Measurements from ENCODE around the gene CHEK1.
A peak's percentile ranks its signal among the peaks of the same experiment; 100 is the strongest.
"Not testable (repeated sequence)": the region's sequence is repeated elsewhere in the genome, so short reads cannot be mapped to it uniquely, and the experiment has no call there.

Gene CHEK1

DNA sequence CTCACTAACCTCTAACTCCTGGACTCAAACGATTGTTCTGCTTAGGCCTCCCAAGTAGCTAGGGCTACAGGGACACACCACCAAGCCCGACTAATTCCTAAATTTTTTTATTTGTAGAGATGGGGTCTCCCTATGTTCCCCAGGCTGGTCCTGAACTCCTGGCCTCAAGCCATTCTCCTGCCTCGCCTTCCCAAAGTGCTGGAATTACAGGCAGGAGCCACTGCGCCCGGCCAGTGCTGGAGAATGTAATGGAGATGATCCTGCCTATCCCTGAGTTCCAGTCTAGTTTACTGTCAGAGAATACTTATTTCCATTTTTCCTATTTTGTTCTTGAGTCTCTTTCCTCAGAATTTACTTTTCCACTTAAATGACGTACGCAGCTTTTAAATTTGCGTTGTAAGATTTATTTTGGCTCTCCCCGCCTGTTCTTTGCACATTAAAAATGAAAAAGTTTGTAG is at the start of gene CHEK1:
TSS of gene CHEK1 (plus strand) at position 408 of the 458 bp plus-strand sequence. CDS start 1,606 bp downstream, outside the sequence.
- Histone ChIP-seq H3K4me1 (ENCODE audit: control insufficient read depth, insufficient read depth, low read length) (peaks cover 24% of the 10 kb centered on the region), H3K4me3 (ENCODE audit: low read length) (peak within 1 kb of the TSS; percentile 83), H3K9ac (ENCODE audit: low read length) (peak within 1 kb of the TSS; percentile 97), H3K9me3 (ENCODE audit: control insufficient read depth, low read length) (no peaks in the 10 kb centered on the region), H3K27me3 (replicated peaks; ENCODE audit: control insufficient read depth, insufficient read depth, low read length) (no peaks in the 10 kb centered on the region), H3K36me3 (ENCODE audit: control insufficient read depth, insufficient read depth, low read length, severe bottlenecking) (peaks cover 21% of the 10 kb centered on the region)
- no peak for DNase-seq (ENCODE audit: low read depth)

GRCh38 chr11:125577181-125577580 is 47.8 kb upstream of the CHEK1 start:
- not testable (repeated sequence) for H3K9ac ChIP-seq (ENCODE audit: low read length); H3K27me3 ChIP-seq (replicated peaks; ENCODE audit: control insufficient read depth, insufficient read depth, low read length); H3K9me3 ChIP-seq (ENCODE audit: control insufficient read depth, low read length); DNase-seq (ENCODE audit: low read depth); H3K4me3 ChIP-seq (ENCODE audit: low read length); H3K4me1 ChIP-seq (ENCODE audit: control insufficient read depth, insufficient read depth, low read length)
- H3K36me3 ChIP-seq (ENCODE audit: control insufficient read depth, insufficient read depth, low read length, severe bottlenecking): peaks cover 96% of the 10 kb centered on the region

DNA sequence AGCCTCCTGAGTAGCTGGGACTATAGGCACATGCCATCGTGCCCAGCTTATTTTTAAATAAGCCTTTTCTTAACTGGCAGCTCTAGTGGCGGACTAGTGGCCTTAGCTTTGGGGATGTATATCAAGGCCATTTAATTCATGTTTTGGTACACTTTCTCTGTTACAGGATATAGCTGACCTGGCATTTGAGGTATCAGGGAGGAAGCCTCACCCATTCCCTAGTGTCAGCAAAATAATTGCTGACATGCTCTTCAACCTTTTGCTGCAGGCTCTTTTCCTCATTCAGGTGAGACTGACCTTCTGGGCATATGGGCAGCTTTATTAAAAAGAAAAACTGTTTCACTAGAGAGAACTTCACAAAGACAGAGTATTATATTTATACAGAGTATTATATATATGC is 46.2 kb upstream of the CHEK1 start:
- peaks cover 97% of the 10 kb centered on the region for H3K36me3 ChIP-seq (ENCODE audit: control insufficient read depth, insufficient read depth, low read length, severe bottlenecking)

DNA sequence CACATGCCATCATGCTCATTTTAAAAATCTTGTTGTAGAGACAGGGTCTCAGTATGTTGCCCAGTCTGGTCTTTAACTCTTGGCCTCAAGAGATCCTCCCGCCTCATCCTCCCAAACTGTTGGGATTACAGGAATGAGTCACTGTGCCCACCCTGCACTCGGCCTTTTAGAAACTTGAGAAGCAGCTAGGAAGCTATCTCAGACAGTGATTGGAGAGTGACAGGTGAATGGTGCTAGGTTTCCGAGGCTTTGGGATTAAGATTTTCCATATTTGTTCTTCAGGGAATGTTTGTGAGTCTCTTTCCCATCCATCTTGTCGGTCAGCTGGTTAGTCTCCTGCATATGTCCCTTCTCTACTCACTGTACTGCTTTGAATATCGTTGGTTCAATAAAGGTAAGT is 45.2 kb upstream of the CHEK1 start:
- peaks cover 97% of the 10 kb centered on the region for H3K36me3 ChIP-seq (ENCODE audit: control insufficient read depth, insufficient read depth, low read length, severe bottlenecking)
- no peak for DNase-seq (ENCODE audit: low read depth)

More for the DNA sequence above, 46.2 kb upstream of the CHEK1 start:
- no peak for DNase-seq (ENCODE audit: low read depth)
- H3K27me3 ChIP-seq (replicated peaks; ENCODE audit: control insufficient read depth, insufficient read depth, low read length): no peaks in the 10 kb centered on the region
- H3K4me3 ChIP-seq (ENCODE audit: low read length): no peak overlapping the region
- no peaks in the 10 kb centered on the region for H3K4me1 ChIP-seq (ENCODE audit: control insufficient read depth, insufficient read depth, low read length)
- no peak overlapping the region for H3K9ac ChIP-seq (ENCODE audit: low read length)
- no peaks in the 10 kb centered on the region for H3K9me3 ChIP-seq (ENCODE audit: control insufficient read depth, low read length)

GRCh38 chr11:125583496-125583895 is 41.5 kb upstream of the CHEK1 start:
- no peaks in the 10 kb centered on the region for H3K9me3 ChIP-seq (ENCODE audit: control insufficient read depth, low read length)
- H3K9ac ChIP-seq (ENCODE audit: low read length): no peak overlapping the region
- no peak overlapping the region for H3K4me3 ChIP-seq (ENCODE audit: low read length)
- H3K27me3 ChIP-seq (replicated peaks; ENCODE audit: control insufficient read depth, insufficient read depth, low read length): no peaks in the 10 kb centered on the region
- H3K4me1 ChIP-seq (ENCODE audit: control insufficient read depth, insufficient read depth, low read length): peaks cover 5% of the 10 kb centered on the region
- peaks cover 62% of the 10 kb centered on the region for H3K36me3 ChIP-seq (ENCODE audit: control insufficient read depth, insufficient read depth, low read length, severe bottlenecking)
- DNase-seq (ENCODE audit: low read depth): no peak

More for the DNA sequence above, 45.2 kb upstream of the CHEK1 start:
- Histone ChIP-seq H3K27me3 (replicated peaks; ENCODE audit: control insufficient read depth, insufficient read depth, low read length) (no peaks in the 10 kb centered on the region), H3K9me3 (ENCODE audit: control insufficient read depth, low read length) (no peaks in the 10 kb centered on the region), H3K4me1 (ENCODE audit: control insufficient read depth, insufficient read depth, low read length) (no peaks in the 10 kb centered on the region), H3K4me3 (ENCODE audit: low read length) (no peak overlapping the region), H3K9ac (ENCODE audit: low read length) (no peak overlapping the region)

DNA sequence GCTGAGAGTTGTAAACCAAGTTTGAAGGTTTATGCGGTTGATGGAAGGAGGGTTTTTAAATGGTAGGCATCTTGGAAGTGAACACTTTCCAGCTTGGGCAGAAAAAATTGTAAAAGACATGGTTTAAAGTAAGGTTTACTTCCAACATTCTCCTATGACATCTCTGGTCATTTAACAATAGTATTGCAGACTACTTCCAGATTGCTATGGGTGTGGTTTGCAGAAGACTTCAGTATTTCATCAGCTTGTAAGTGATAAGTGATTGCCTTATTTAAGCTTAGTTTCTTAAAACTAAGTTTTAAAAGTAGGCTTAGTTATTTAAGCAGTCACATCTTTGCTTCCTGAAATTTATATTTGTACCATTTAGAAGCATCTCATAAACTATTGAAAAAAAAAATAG is 39.5 kb upstream of the CHEK1 start:
- Histone ChIP-seq H3K4me3 (ENCODE audit: low read length) (no peak overlapping the region), H3K4me1 (ENCODE audit: control insufficient read depth, insufficient read depth, low read length) (peaks cover 5% of the 10 kb centered on the region), H3K9me3 (ENCODE audit: control insufficient read depth, low read length) (no peaks in the 10 kb centered on the region), H3K27me3 (replicated peaks; ENCODE audit: control insufficient read depth, insufficient read depth, low read length) (no peaks in the 10 kb centered on the region), H3K36me3 (ENCODE audit: control insufficient read depth, insufficient read depth, low read length, severe bottlenecking) (peaks cover 42% of the 10 kb centered on the region), H3K9ac (ENCODE audit: low read length) (no peak overlapping the region)
- peak; percentile 13 for DNase-seq (ENCODE audit: low read depth)

- DNase-seq (ENCODE audit: low read depth): no peak
- H3K4me1 ChIP-seq (ENCODE audit: control insufficient read depth, insufficient read depth, low read length): peaks cover 5% of the 10 kb centered on the region
- no peaks in the 10 kb centered on the region for H3K9me3 ChIP-seq (ENCODE audit: control insufficient read depth, low read length)
- H3K4me3 ChIP-seq (ENCODE audit: low read length): no peak overlapping the region
- H3K27me3 ChIP-seq (replicated peaks; ENCODE audit: control insufficient read depth, insufficient read depth, low read length): no peaks in the 10 kb centered on the region
- peaks cover 33% of the 10 kb centered on the region for H3K36me3 ChIP-seq (ENCODE audit: control insufficient read depth, insufficient read depth, low read length, severe bottlenecking)
- H3K9ac ChIP-seq (ENCODE audit: low read length): no peak overlapping the region
These were observed 38.3 kb upstream of the CHEK1 start for GRCh38 chr11:125586623-125587022.

DNA sequence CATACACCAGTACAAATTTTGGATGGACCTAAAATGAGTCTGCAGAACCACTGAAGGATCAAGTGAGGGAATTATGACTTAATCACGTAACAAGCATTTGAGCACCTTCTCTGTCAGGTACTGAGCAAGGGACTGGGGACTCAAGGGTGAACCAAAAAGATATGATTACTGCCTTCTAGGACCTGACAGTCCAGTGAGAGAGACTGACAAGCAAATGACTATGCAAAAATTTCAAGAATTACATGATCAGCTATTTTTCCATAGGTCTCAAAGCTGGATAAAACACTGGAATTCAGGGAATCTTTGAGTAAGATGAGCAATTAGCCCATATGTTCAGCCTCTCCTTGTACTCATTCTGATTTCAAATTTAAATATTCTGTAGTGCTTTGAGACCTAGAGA is 37.5 kb upstream of the CHEK1 start:
- DNase-seq (ENCODE audit: low read depth): no peak
- Histone ChIP-seq H3K4me3 (ENCODE audit: low read length) (no peak overlapping the region), H3K4me1 (ENCODE audit: control insufficient read depth, insufficient read depth, low read length) (peaks cover 5% of the 10 kb centered on the region), H3K9me3 (ENCODE audit: control insufficient read depth, low read length) (no peaks in the 10 kb centered on the region), H3K9ac (ENCODE audit: low read length) (no peak overlapping the region), H3K27me3 (replicated peaks; ENCODE audit: control insufficient read depth, insufficient read depth, low read length) (no peaks in the 10 kb centered on the region), H3K36me3 (ENCODE audit: control insufficient read depth, insufficient read depth, low read length, severe bottlenecking) (peaks cover 24% of the 10 kb centered on the region)

DNA sequence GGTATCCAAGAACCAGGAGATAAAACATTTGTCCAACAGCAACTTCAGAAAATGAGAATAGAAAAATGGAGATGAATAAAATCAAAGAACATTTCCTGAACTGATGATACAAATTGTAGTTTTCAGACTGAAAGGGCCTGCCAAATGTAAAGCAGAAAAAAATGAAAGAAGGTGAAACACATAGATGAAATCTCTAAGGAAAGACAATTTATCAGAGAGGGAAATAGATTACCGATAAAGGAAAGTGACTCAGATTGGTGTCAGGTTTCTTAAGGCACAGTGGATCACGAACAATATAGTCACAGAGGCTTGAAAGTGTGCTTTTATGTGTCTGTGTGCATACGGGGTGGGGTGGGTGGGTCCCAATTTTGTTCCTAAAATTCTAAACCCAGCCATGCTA is 36.5 kb upstream of the CHEK1 start:
- DNase-seq (ENCODE audit: low read depth): peak; percentile 14
- Histone ChIP-seq H3K27me3 (replicated peaks; ENCODE audit: control insufficient read depth, insufficient read depth, low read length) (no peaks in the 10 kb centered on the region), H3K36me3 (ENCODE audit: control insufficient read depth, insufficient read depth, low read length, severe bottlenecking) (peaks cover 14% of the 10 kb centered on the region), H3K4me1 (ENCODE audit: control insufficient read depth, insufficient read depth, low read length) (peaks cover 8% of the 10 kb centered on the region), H3K9ac (ENCODE audit: low read length) (no peak overlapping the region), H3K9me3 (ENCODE audit: control insufficient read depth, low read length) (no peaks in the 10 kb centered on the region), H3K4me3 (ENCODE audit: low read length) (no peak overlapping the region)

DNA sequence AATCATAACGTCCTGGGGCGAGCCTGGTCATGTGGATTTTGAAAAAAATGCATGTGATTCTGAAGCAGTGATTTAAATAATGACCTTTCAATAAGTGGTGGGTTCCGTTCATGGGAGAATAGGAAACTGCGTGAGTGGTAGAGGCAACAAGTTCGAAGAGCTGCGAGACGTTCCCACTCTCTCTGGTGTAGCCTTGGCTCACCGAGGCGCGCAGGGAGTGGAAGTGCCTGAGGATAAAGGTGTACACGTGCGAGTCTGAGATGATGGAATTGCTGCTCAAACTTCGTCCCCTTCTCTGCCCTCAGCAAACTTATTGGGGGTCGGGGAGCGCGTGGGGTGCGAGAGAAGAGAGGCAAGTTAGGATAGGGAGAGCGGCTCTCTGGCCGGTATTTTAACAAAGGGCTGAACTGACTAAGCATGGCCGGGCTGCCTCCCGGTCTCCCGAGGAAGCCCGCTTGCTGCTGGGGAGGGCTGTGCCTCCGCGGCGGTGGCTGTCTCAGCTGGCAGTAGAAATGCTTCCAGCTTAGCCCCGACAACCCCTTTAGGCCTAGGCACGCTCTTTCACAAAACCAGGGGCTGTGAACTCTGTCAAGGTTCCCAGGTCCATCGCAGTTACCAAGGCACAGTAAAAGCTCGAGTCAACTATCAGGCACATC is 33.2 kb upstream of the CHEK1 start:
- Histone ChIP-seq H3K9me3 (ENCODE audit: control insufficient read depth, low read length) (no peaks in the 10 kb centered on the region), H3K4me3 (ENCODE audit: low read length) (peak overlapping the region; percentile 100), H3K4me1 (ENCODE audit: control insufficient read depth, insufficient read depth, low read length) (peaks cover 13% of the 10 kb centered on the region), H3K27me3 (replicated peaks; ENCODE audit: control insufficient read depth, insufficient read depth, low read length) (no peaks in the 10 kb centered on the region), H3K36me3 (ENCODE audit: control insufficient read depth, insufficient read depth, low read length, severe bottlenecking) (peaks cover under 1% of the 10 kb centered on the region), H3K9ac (ENCODE audit: low read length) (peak overlapping the region; percentile 94)
- peak; percentile 67 for DNase-seq (ENCODE audit: low read depth)

DNA sequence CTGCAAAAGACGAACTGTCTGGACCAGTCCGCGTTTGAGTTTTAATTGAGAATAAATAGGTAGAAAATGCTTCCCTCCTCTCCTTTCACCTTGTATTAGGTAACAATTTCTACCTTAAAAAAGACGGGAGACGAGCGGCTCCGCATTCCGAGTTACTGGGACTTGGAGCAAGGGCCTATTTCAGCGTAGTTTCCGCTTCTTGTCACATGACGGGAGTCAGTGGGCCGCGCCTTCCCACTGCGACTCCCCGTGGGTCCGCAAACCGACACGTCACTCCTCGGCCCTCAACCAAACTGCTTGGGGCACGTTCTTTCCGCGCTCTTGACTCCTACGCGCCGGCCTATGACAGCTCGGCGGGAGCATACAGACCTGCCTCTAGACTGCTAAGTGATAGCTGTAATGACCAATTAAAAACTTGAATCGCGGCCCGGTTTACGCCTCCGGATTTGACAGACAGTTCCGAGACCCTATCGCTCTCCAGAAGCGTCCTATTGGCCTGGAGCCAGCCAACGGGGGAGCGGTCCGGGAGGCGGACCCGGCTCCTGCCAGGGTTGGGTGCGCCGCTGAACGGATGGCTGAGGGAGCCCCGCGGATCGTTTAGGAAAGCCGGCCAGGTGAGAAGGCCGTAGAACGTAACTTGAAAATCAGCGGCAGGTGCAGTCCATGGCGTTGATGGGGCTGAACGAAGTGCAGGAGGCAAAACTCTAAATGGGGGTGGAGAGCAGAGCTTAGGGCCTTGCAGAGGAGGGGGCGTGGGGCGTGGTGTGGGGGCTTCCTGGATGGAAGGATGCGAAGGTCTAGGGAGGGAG is 32.5 kb upstream of the CHEK1 start, which contains the start of gene STT3A:
TSS of gene STT3A (plus strand) at position 548 of the 809 bp plus-strand sequence. CDS start 3,064 bp downstream, outside the sequence.
- Histone ChIP-seq H3K27me3 (replicated peaks; ENCODE audit: control insufficient read depth, insufficient read depth, low read length) (no peaks in the 10 kb centered on the region), H3K36me3 (ENCODE audit: control insufficient read depth, insufficient read depth, low read length, severe bottlenecking) (peaks cover 8% of the 10 kb centered on the region), H3K9ac (ENCODE audit: low read length) (peak within 1 kb of the TSS; percentile 99), H3K4me1 (ENCODE audit: control insufficient read depth, insufficient read depth, low read length) (peaks cover 13% of the 10 kb centered on the region), H3K9me3 (ENCODE audit: control insufficient read depth, low read length) (no peaks in the 10 kb centered on the region), H3K4me3 (ENCODE audit: low read length) (peak within 1 kb of the TSS; percentile 100)
- DNase-seq (ENCODE audit: low read depth): peak; percentile 100
